Mesenchymal stem cell (in vitro differentiated cells and primary cell): ENCODE measurements around the gene CDKN1A.

Experiments
- DNase-seq: peaks from one replicate; pipeline ENCODE4 v3.0.0-alpha.2; 2013
- H2AFZ ChIP-seq: one replicate; pipeline ENCODE4 v1.6.1; 2013; ENCODE audit warnings: low read depth, mild to moderate bottlenecking, control low read depth, inconsistent platforms, low read length, moderate library complexity
- H2AK5ac ChIP-seq: 2 replicates; pipeline ENCODE4 v1.6.1; 2013; ENCODE audit warnings: low read length, moderate library complexity, mild to moderate bottlenecking, inconsistent platforms; ENCODE audit not compliant: severe bottlenecking
- H2BK120ac ChIP-seq: one replicate; pipeline ENCODE4 v1.6.1; 2013; ENCODE audit warnings: low read depth, mild to moderate bottlenecking, inconsistent platforms, low read length, moderate library complexity
- H2BK12ac ChIP-seq, 2 experiments: one replicate each; pipeline ENCODE4 v1.6.1; 2013; ENCODE audit warnings: inconsistent platforms in 2 of 2, low read length in 2 of 2, mild to moderate bottlenecking in 2 of 2, moderate library complexity in 2 of 2, control low read depth in 1 of 2
- H2BK15ac ChIP-seq: one replicate; pipeline ENCODE4 v1.6.1; 2013; ENCODE audit warnings: mild to moderate bottlenecking, low read depth, inconsistent platforms; ENCODE audit not compliant: poor library complexity, severe bottlenecking
- H2BK5ac ChIP-seq: 2 replicates; pipeline ENCODE4 v1.6.1; 2013; ENCODE audit warnings: low read depth, mild to moderate bottlenecking, low read length, control low read depth, inconsistent platforms; ENCODE audit not compliant: poor library complexity, severe bottlenecking
- H3K14ac ChIP-seq, 2 experiments: one replicate each; pipeline ENCODE4 v1.6.1; 2013; ENCODE audit warnings: inconsistent platforms in 2 of 2, low read length in 2 of 2, control low read depth in 1 of 2, mild to moderate bottlenecking in 1 of 2, moderate library complexity in 1 of 2
- H3K18ac ChIP-seq, 2 experiments: one replicate each; pipeline ENCODE4 v1.6.1; 2013; ENCODE audit warnings: inconsistent platforms in 2 of 2, low read length in 2 of 2, control low read depth in 1 of 2, low read depth in 1 of 2, mild to moderate bottlenecking in 1 of 2
- H3K23ac ChIP-seq, 2 experiments: one replicate each; pipeline ENCODE4 v1.6.1; 2013; ENCODE audit warnings: inconsistent platforms in 2 of 2, low read length in 2 of 2, mild to moderate bottlenecking in 2 of 2, moderate library complexity in 2 of 2, control low read depth in 1 of 2
- H3K27ac ChIP-seq: 2 replicates; pipeline ENCODE4 v1.5.1; 2013; ENCODE audit warnings: mild to moderate bottlenecking, moderate library complexity, low read length, control low read depth, inconsistent platforms; ENCODE audit not compliant: poor library complexity, severe bottlenecking
- H3K27me3 ChIP-seq, 2 experiments: 2 replicates each; pipeline versions ENCODE4 v1.6.1 to v1.7.0; 2013; ENCODE audit warnings: low read length in 2 of 2, mild to moderate bottlenecking in 2 of 2, moderate library complexity in 2 of 2, control low read depth in 1 of 2, inconsistent platforms in 1 of 2; ENCODE audit not compliant: control insufficient read depth in 1 of 2, insufficient read depth in 1 of 2
- H3K36me3 ChIP-seq, 2 experiments: 2 replicates each; pipeline versions ENCODE4 v1.6.1 to v1.7.0; 2013; ENCODE audit warnings: low read length in 2 of 2, control low read depth in 1 of 2, inconsistent platforms in 1 of 2, low read depth in 1 of 2, mild to moderate bottlenecking in 1 of 2; ENCODE audit not compliant: insufficient read depth in 2 of 2, control insufficient read depth in 1 of 2
- H3K4ac ChIP-seq, 2 experiments: one replicate each; pipeline ENCODE4 v1.6.1; 2013; ENCODE audit warnings: inconsistent platforms in 2 of 2, low read length in 2 of 2, mild to moderate bottlenecking in 2 of 2, moderate library complexity in 2 of 2, control low read depth in 1 of 2, low read depth in 1 of 2
- H3K4me1 ChIP-seq: 2 replicates; pipeline ENCODE4 v1.6.1; 2013; ENCODE audit warnings: low read depth, low read length, control low read depth; ENCODE audit not compliant: control insufficient read depth, insufficient read depth
- H3K4me2 ChIP-seq: 2 replicates; pipeline ENCODE4 v1.6.1; 2013; ENCODE audit warnings: low read length, mild to moderate bottlenecking, inconsistent platforms; ENCODE audit not compliant: poor library complexity, severe bottlenecking
- H3K4me3 ChIP-seq, 2 experiments: 2 replicates each; pipeline versions ENCODE4 v1.5.1 to v1.7.0; 2013; ENCODE audit warnings: low read length in 2 of 2, mild to moderate bottlenecking in 2 of 2, control low read depth in 1 of 2, low read depth in 1 of 2; ENCODE audit not compliant: insufficient read depth in 1 of 2
- H3K79me1 ChIP-seq: replicated peaks from 2 replicates; pipeline ENCODE4 v1.6.1; 2013; ENCODE audit warnings: mild to moderate bottlenecking, control low read depth, low read length, inconsistent platforms; ENCODE audit not compliant: poor library complexity, severe bottlenecking
- H3K9ac ChIP-seq: 2 replicates; pipeline ENCODE4 v1.7.0; 2013; ENCODE audit warnings: mild to moderate bottlenecking, low read length, moderate library complexity
- H3K9me3 ChIP-seq: 2 replicates; pipeline ENCODE4 v1.7.0; 2013; ENCODE audit warnings: mild to moderate bottlenecking, low read length; ENCODE audit not compliant: control insufficient read depth
- H4K8ac ChIP-seq: one replicate; pipeline ENCODE4 v1.6.1; 2013; ENCODE audit warnings: inconsistent platforms, mild to moderate bottlenecking, low read length, moderate library complexity
- H4K91ac ChIP-seq: one replicate; pipeline ENCODE4 v1.6.1; 2013; ENCODE audit warnings: mild to moderate bottlenecking, low read length, inconsistent platforms
- WGBS: methylation state at CpG from one replicate; pipeline ENCODE4 v1.1.7; 2013; ENCODE audit warnings: mixed read lengths; 5-methylcytosine and 5-hydroxymethylcytosine counted together

The CDKN1A gene

GRCh38 chr6:36638579-36638978, 39.9 kb upstream of the CDKN1A start:
- no peaks in the 10 kb centered on the region for H3K36me3 ChIP-seq
- H3K4me2 ChIP-seq = no peak overlapping the region
- no peak overlapping the region for H2BK120ac ChIP-seq
- H4K91ac ChIP-seq = no peak overlapping the region
- H4K8ac ChIP-seq = no peak overlapping the region
- H3K4me3 ChIP-seq = no peak overlapping the region
- no peak overlapping the region for H2BK15ac ChIP-seq
- no peak overlapping the region for H3K4ac ChIP-seq
- no peak overlapping the region for H3K14ac ChIP-seq
- H2AK5ac ChIP-seq = no peak overlapping the region
- H2AFZ ChIP-seq = no peak overlapping the region
- 93% methylated on average over 3 of the region's 3 CpGs for WGBS
- no peak overlapping the region for H3K18ac ChIP-seq
- H2BK5ac ChIP-seq = no peak overlapping the region
- no peaks in the 10 kb centered on the region for H3K79me1 ChIP-seq
- H3K27me3 ChIP-seq = no peaks in the 10 kb centered on the region
- no peak for DNase-seq
- H3K27ac ChIP-seq = no peak overlapping the region
- H3K9ac ChIP-seq = no peak overlapping the region
- H3K23ac ChIP-seq = no peak overlapping the region
- peaks cover 22% of the 10 kb centered on the region for H3K4me1 ChIP-seq
- no peaks in the 10 kb centered on the region for H3K9me3 ChIP-seq
- no peak overlapping the region for H2BK12ac ChIP-seq

- Histone ChIP-seq H3K9ac (no peak overlapping the region), H3K27me3 (no peaks in the 10 kb centered on the region), H2AFZ (no peak overlapping the region), H4K8ac (no peak overlapping the region), H2AK5ac (no peak overlapping the region), H3K9me3 (no peaks in the 10 kb centered on the region), H3K4me3 (no peak overlapping the region), H3K23ac (no peak overlapping the region), H3K14ac (no peak overlapping the region), H3K36me3 (no peaks in the 10 kb centered on the region), H2BK12ac (no peak overlapping the region), H3K18ac (no peak overlapping the region), H4K91ac (no peak overlapping the region), H3K4me2 (no peak overlapping the region), H2BK15ac (no peak overlapping the region), H3K79me1 (no peaks in the 10 kb centered on the region), H3K4me1 (peaks cover 20% of the 10 kb centered on the region), H2BK5ac (no peak overlapping the region), H3K27ac (no peak overlapping the region), H2BK120ac (no peak overlapping the region), H3K4ac (no peak overlapping the region)
- no peak for DNase-seq
- 86% methylated on average over 11 of the region's 11 CpGs for WGBS
Measured at GRCh38 chr6:36639171-36639808, 39.2 kb upstream of the CDKN1A start.

DNA sequence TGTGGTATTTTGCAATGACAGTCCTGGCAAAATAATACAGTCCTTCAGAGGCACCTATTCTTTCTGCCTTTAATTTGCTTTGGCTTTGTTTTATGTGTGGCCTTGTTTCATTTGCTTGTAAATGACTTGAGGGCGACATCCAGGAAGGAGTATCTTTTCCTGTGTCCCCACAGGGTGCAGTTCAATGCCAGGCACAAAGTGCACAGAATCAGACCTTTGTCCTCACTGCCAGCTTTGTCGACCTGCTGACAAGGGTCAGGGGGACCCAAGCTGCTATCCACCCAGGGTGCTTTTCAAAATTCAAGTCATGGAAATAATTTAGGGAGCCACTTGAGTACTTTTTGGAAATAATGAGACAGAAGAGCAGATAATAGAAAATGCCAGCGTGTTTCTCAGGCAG, 37.0 kb upstream of the CDKN1A start:
- Histone ChIP-seq H2BK12ac (no peak overlapping the region), H3K4me3 (no peak overlapping the region), H3K14ac (no peak overlapping the region), H2AK5ac (no peak overlapping the region), H3K36me3 (no peaks in the 10 kb centered on the region), H3K27ac (no peak overlapping the region), H3K4me2 (no peak overlapping the region), H3K9ac (no peak overlapping the region), H2BK120ac (no peak overlapping the region), H2BK15ac (no peak overlapping the region), H2BK5ac (no peak overlapping the region), H4K8ac (no peak overlapping the region), H2AFZ (no peak overlapping the region), H4K91ac (no peak overlapping the region), H3K23ac (no peak overlapping the region), H3K9me3 (no peaks in the 10 kb centered on the region), H3K4ac (no peak overlapping the region), H3K27me3 (no peaks in the 10 kb centered on the region), H3K79me1 (no peaks in the 10 kb centered on the region), H3K18ac (no peak overlapping the region), H3K4me1 (peaks cover 18% of the 10 kb centered on the region)
- no peak for DNase-seq
- WGBS = 85% methylated on average over 2 of the region's 3 CpGs

DNA sequence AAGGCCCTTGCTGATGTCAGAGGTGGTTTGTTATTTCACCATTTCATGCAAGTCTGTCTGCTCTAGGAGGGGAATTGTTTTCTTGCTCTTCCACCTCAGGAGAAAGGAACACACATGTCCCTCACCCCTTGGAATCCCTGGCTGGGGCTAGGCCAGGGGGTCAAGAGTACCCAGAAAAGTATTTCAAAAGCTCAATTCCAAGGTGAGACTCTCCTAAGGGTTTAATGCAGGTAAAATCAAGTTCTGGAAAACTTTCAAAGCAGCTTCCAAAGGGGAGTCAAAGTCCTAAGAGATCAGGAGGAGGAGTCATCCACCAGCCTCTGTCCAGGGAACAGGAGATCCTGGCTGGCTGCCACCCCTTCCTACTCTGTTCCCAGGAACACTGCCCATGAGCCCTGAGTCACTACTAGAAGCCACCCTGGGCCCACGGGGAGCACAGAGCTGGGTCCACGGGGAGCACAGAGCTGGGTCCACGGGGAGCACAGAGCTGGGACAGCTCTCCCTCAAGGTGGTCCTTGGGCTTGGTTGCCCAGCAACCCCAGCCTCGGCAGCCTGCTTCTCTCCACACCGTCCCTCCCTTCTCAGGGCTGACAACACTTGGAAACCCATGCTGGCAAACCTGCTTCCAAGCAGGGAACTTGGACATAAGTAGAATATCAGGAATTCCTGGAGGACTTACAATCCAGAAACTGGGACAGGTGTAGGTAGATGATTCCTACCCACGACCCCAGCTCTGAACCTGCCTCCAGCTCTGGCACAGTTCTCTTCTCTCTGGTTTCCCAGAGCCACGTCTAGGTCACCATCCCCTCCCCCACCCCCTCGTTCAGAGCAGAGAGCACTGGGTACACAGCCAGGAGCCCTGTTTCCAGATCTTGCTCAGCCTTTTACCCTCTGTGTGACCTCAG, 35.3 kb upstream of the CDKN1A start:
- Histone ChIP-seq H3K27ac (no peak overlapping the region), H2AFZ (no peak overlapping the region), H2BK15ac (no peak overlapping the region), H3K23ac (no peak overlapping the region), H3K4me3 (no peak overlapping the region), H2BK5ac (no peak overlapping the region), H2AK5ac (peak overlapping the region; percentile 79), H3K4me2 (no peak overlapping the region), H3K18ac (peak overlapping the region in 1 of 2 experiments; percentile 37), H3K9ac (peak overlapping the region; percentile 14), H3K14ac (no peak overlapping the region), H3K4me1 (peaks cover 20% of the 10 kb centered on the region), H4K8ac (peak overlapping the region; percentile 77), H3K36me3 (no peaks in the 10 kb centered on the region), H3K4ac (no peak overlapping the region), H3K27me3 (peaks cover 0 to 5% of the 10 kb centered on the region in 2 experiments), H3K9me3 (no peaks in the 10 kb centered on the region), H2BK12ac (peak overlapping the region; percentile 25 to 75), H4K91ac (peak overlapping the region; percentile 82), H3K79me1 (no peaks in the 10 kb centered on the region), H2BK120ac (no peak overlapping the region)
- peak; percentile 87 for DNase-seq
- WGBS = 67% methylated on average over 7 of the region's 8 CpGs
